DND-41 (cell line): ENCODE data around the gene SMG5.

Experiments used
- ATAC-seq: fragments of 200-7000 bp; cut with Tn5 transposase; 3 replicates; pipeline ENCODE4 v1.9.1; 2021; ENCODE audit warnings: low read depth; ENCODE audit not compliant: insufficient read depth
- DNase-seq: peaks from one replicate; pipeline ENCODE4 v3.0.0-alpha.2; 2020
- H2AFZ ChIP-seq: 2 replicates; pipeline ENCODE4 v1.6.0; 2012; ENCODE audit warnings: low read depth, low read length
- H3K27ac ChIP-seq: 2 replicates; pipeline ENCODE4 v1.5.1; 2012; ENCODE audit warnings: low read length, inconsistent platforms
- H3K27me3 ChIP-seq: fragments of 200-600 bp; sonication (generic); 2 replicates; pipeline ENCODE4 v1.6.0; 2012; ENCODE audit warnings: low read length, mild to moderate bottlenecking, inconsistent platforms; ENCODE audit not compliant: insufficient read depth, poor library complexity
- H3K36me3 ChIP-seq: 2 replicates; pipeline ENCODE4 v1.5.1; 2012; ENCODE audit warnings: low read length, inconsistent platforms; ENCODE audit not compliant: insufficient read depth
- H3K4me1 ChIP-seq: 2 replicates; pipeline ENCODE4 v1.5.1; 2012; ENCODE audit warnings: mild to moderate bottlenecking, low read length; ENCODE audit not compliant: insufficient read depth
- H3K4me2 ChIP-seq: 2 replicates; pipeline ENCODE4 v1.6.0; 2012; ENCODE audit warnings: mild to moderate bottlenecking, moderate library complexity, low read length, inconsistent platforms; ENCODE audit not compliant: insufficient read depth
- H3K4me3 ChIP-seq, 2 experiments: fragments of 200-600 bp in 1 of 2; shearing (Covaris generic) in 1 of 2; 2 replicates each; pipeline ENCODE4 v1.5.1; 2012 to 2016; ENCODE audit warnings: inconsistent platforms in 2 of 2, low read length in 2 of 2, mild to moderate bottlenecking in 2 of 2, low read depth in 1 of 2, moderate library complexity in 1 of 2
- H3K79me2 ChIP-seq: 2 replicates; pipeline ENCODE4 v1.6.0; 2012; ENCODE audit warnings: low read length, inconsistent platforms; ENCODE audit not compliant: insufficient read depth
- H3K9ac ChIP-seq: 2 replicates; pipeline ENCODE4 v1.6.0; 2012; ENCODE audit warnings: low read depth, mild to moderate bottlenecking, inconsistent platforms, low read length, moderate library complexity
- H3K9me3 ChIP-seq: 2 replicates; pipeline ENCODE4 v1.5.1; 2012; ENCODE audit warnings: low read length, moderate library complexity, mild to moderate bottlenecking, inconsistent platforms; ENCODE audit not compliant: insufficient read depth, severe bottlenecking
- H4K20me1 ChIP-seq: 2 replicates; pipeline ENCODE4 v1.6.0; 2012; ENCODE audit warnings: low read length; ENCODE audit not compliant: insufficient read depth
- CTCF ChIP-seq: IDR thresholded peaks from 2 replicates; pipeline ENCODE4 v1.5.1; 2012; ENCODE audit warnings: borderline replicate concordance, low read length, moderate library complexity, mild to moderate bottlenecking; ENCODE audit not compliant: poor library complexity, severe bottlenecking; ENCODE audit errors: extremely low read depth
- EZH2 ChIP-seq: IDR thresholded peaks from 3 replicates; pipeline ENCODE4 v1.6.1; 2012; ENCODE audit warnings: borderline replicate concordance, low read depth, mild to moderate bottlenecking, moderate library complexity, low read length, inconsistent platforms; ENCODE audit not compliant: severe bottlenecking

SMG5 gene

GRCh38 chr1:156249593-156249992 is 33.0 kb downstream of the SMG5 start:
- no peak for DNase-seq
- Histone ChIP-seq H4K20me1 (peaks cover 17% of the 10 kb centered on the region), H3K79me2 (no peaks in the 10 kb centered on the region), H3K4me2 (no peak overlapping the region), H3K36me3 (peaks cover 59% of the 10 kb centered on the region), H3K9me3 (no peaks in the 10 kb centered on the region), H2AFZ (no peak overlapping the region), H3K4me1 (no peaks in the 10 kb centered on the region), H3K9ac (no peak overlapping the region), H3K4me3 (no peak overlapping the region), H3K27ac (no peak overlapping the region), H3K27me3 (no peaks in the 10 kb centered on the region)
- ATAC-seq = no peak
- TF ChIP-seq CTCF = no peak
- TF ChIP-seq EZH2 = no peak

GRCh38 chr1:156248323-156248683 is 34.3 kb downstream of the SMG5 start:
- no peak overlapping the region for H3K9ac ChIP-seq
- no peaks in the 10 kb centered on the region for H3K79me2 ChIP-seq
- no peak overlapping the region for H3K27ac ChIP-seq
- ATAC-seq (0 out of 3 replicates have a peak, but pooled peaks have one; percentile 1), DNase-seq (no peak)
- no peaks in the 10 kb centered on the region for H3K4me1 ChIP-seq
- no peak overlapping the region for H2AFZ ChIP-seq
- H3K4me2 ChIP-seq = no peak overlapping the region
- no peak overlapping the region for H3K4me3 ChIP-seq
- H3K36me3 ChIP-seq = peaks cover 46% of the 10 kb centered on the region
- no peaks in the 10 kb centered on the region for H3K9me3 ChIP-seq
- H3K27me3 ChIP-seq = no peaks in the 10 kb centered on the region
- TF ChIP-seq EZH2 = no peak
- no peak for TF ChIP-seq CTCF
- H4K20me1 ChIP-seq = peaks cover 17% of the 10 kb centered on the region

- H3K4me3 ChIP-seq = no peak within 1 kb of the TSS
- no peak for TF ChIP-seq CTCF
- H2AFZ ChIP-seq = no peak within 1 kb of the TSS
- H3K27me3 ChIP-seq = no peaks in the 10 kb centered on the region
- no peaks in the 10 kb centered on the region for H3K79me2 ChIP-seq
- H3K36me3 ChIP-seq = peaks cover 40% of the 10 kb centered on the region
- H3K4me1 ChIP-seq = no peaks in the 10 kb centered on the region
- no peak within 1 kb of the TSS for H3K9ac ChIP-seq
- DNase-seq (no peak), ATAC-seq (peak; percentile 17; the same call in 2 of the 3 replicates)
- no peaks in the 10 kb centered on the region for H3K9me3 ChIP-seq
- peaks cover 17% of the 10 kb centered on the region for H4K20me1 ChIP-seq
- H3K27ac ChIP-seq = no peak within 1 kb of the TSS
- H3K4me2 ChIP-seq = no peak within 1 kb of the TSS
These were observed 34.9 kb downstream of the SMG5 start, which contains the start of gene PAQR6 for GRCh38 chr1:156247460-156248322. Gene PAQR6 (minus strand): TSS chr1:156248056. CDS start chr1:156246731, 1,325 bp downstream.
